IgD-negative memory B cell (primary cell): ENCODE results near the gene RPL35. TPM values are rescaled to one million over a fixed set of nuclear protein-coding genes. Genes with fewer than 3 reads are reported as not detected.

Experiments
- H3K27ac Mint-ChIP-seq, 3 donors: one replicate each; pipeline ENCODE4 v1.8.0; 2020 to 2022; ENCODE audit warnings: mild to moderate bottlenecking in 3 of 3, mixed read lengths in 3 of 3, moderate library complexity in 1 of 3
- H3K27me3 Mint-ChIP-seq: one replicate; pipeline ENCODE4 v1.8.0; 2021; ENCODE audit warnings: mixed read lengths
- H3K36me3 Mint-ChIP-seq: one replicate; pipeline ENCODE4 v1.8.0; 2020; ENCODE audit warnings: mild to moderate bottlenecking, mixed read lengths
- H3K4me1 Mint-ChIP-seq, 3 donors: one replicate each; pipeline ENCODE4 v1.8.0; 2020 to 2022; ENCODE audit warnings: mixed read lengths in 3 of 3, mild to moderate bottlenecking in 1 of 3
- H3K4me3 Mint-ChIP-seq, 4 donors: one replicate each; pipeline ENCODE4 v1.8.0; 2020 to 2022; ENCODE audit warnings: mild to moderate bottlenecking in 4 of 4, mixed read lengths in 4 of 4, moderate library complexity in 3 of 4
- H3K9me3 Mint-ChIP-seq, 3 donors: one replicate each; pipeline ENCODE4 v1.8.0; 2020 to 2021; ENCODE audit warnings: mixed read lengths in 3 of 3, mild to moderate bottlenecking in 1 of 3
- polyA plus RNA-seq: library from polyadenylated mRNA; unstranded; fragments of 300-500 nt; fragmentation: Illumina TruSeq; gene quantifications from one replicate; pipeline ENCODE4 v1.2.3, GENCODE V29; 2021

Gene RPL35
- polyA plus RNA-seq, 1 donor from 2014 or later, result 2,381 TPM

DNA sequence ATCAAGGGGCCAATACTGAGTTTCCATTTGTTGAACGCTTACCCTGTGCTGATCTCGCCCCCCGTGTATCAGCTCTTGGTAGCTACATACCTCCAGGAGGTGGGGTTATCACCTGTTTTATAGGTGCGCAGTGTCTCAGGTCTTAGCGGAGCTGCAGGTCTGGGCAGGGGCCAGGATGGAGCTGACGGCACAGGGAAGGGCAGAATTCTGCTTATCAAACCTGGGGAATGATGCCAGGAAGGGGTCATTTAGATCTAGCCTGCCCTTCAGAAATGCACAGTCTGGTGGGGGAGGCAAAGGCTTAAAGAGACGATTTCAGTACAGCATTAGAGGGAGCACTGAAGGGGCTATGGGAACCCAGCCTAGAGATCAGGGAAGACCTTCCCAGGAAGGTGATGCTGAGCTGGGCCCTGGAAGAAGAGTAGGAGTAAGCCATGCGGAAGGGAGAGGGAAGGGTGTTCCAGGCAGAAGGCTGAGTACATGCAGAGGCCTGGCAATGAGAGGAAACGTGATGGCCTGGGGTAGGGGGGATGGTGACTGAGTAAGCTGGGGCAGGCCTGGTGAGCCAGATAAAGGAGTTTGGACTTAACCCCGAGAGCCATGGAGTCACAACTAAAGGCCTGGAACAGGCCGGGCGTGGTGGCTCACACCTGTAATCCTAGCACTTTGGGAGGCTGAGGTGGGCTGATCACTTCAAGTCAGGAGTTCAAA is 53.4 kb downstream of the RPL35 start:
- H3K4me3 Mint-ChIP-seq, result no peak overlapping the region
- H3K4me1 Mint-ChIP-seq, result peaks cover 0 to 3% (median 0%) of the 10 kb centered on the region in 3 donors
- H3K9me3 Mint-ChIP-seq, result no peaks in the 10 kb centered on the region
- no peak overlapping the region for H3K27ac Mint-ChIP-seq
- H3K27me3 Mint-ChIP-seq, result no peaks in the 10 kb centered on the region
- H3K36me3 Mint-ChIP-seq, result peaks cover 2% of the 10 kb centered on the region

Other genes starting within 250 kb of the RPL35 start
- 0.03 TPM for gene NR6A1, start 90.6 kb downstream of the RPL35 start, polyA plus RNA-seq
- gene OLFML2A, start 84.8 kb downstream of the RPL35 start, polyA plus RNA-seq, result 0.20 TPM
- not detected for gene WDR38, start 8.5 kb downstream of the RPL35 start, polyA plus RNA-seq
- gene ARPC5L, start 173 bp upstream of the RPL35 start, polyA plus RNA-seq, result 92.7 TPM
- 10.3 TPM for gene GOLGA1, start 79.1 kb upstream of the RPL35 start, polyA plus RNA-seq